GM12875 (cell line): Measurements from ENCODE around the gene MBNL2.

ENCODE experiments used
- H3K4me3 ChIP-seq: one replicate; pipeline ENCODE4 v1.5.1; 2011; ENCODE audit warnings: low read depth, low read length, control low read depth
- TF ChIP-seq, protein P1 (sequence below): IDR thresholded peaks from 2 replicates; pipeline ENCODE4 v1.5.1; 2011; ENCODE audit warnings: low read depth, mild to moderate bottlenecking, control low read depth, inconsistent platforms, low read length, moderate library complexity, borderline replicate concordance; ENCODE audit not compliant: insufficient read depth

Gene MBNL2

DNA sequence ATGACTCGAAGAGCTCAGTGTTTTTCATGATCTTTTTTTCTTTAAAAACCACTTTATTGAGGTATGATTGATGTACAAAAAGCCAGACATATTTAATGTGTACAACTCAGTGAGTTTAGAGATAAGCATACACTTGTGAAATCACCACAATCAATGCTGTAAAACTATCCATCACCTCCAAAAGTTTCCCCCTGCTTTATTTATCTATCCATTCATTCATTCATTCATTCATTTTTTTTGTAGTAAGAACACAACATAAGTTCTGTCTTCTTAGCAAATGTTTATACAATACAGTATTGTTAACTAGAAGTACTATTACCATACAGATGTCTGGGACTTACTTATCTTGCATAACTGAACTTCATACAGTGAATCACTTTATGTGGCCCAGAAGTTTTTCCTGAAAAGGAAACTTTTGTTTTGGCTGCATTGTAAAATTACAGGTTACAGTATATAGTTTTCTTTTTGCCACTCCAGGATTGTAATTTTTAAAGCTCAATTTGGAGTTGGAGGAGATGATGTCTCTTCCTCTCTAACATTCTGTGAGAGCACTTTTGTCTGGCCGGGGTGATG is 218.6 kb downstream of the MBNL2 start:
- TF ChIP-seq, protein P1, sequence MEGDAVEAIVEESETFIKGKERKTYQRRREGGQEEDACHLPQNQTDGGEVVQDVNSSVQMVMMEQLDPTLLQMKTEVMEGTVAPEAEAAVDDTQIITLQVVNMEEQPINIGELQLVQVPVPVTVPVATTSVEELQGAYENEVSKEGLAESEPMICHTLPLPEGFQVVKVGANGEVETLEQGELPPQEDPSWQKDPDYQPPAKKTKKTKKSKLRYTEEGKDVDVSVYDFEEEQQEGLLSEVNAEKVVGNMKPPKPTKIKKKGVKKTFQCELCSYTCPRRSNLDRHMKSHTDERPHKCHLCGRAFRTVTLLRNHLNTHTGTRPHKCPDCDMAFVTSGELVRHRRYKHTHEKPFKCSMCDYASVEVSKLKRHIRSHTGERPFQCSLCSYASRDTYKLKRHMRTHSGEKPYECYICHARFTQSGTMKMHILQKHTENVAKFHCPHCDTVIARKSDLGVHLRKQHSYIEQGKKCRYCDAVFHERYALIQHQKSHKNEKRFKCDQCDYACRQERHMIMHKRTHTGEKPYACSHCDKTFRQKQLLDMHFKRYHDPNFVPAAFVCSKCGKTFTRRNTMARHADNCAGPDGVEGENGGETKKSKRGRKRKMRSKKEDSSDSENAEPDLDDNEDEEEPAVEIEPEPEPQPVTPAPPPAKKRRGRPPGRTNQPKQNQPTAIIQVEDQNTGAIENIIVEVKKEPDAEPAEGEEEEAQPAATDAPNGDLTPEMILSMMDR: no peak
- H3K4me3 ChIP-seq: no peak overlapping the region

DNA sequence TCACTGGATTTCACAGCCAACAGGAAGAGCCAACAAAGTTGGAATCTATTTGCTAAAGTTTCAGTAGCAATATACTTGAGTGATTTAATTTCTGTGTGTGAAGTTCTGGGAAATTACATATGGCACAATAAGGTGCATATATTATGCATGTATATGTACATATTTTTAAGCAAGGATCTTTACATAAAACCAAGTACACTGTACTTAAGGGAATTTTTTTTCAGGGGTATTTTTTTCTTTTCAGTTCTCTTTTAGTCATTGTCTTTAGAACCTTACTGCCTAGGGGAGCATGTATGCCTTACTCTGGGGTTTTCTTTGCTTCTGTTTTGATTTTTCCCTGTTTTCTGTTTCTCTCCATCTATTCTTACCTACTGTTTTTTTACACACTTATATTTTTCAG is 219.2 kb downstream of the MBNL2 start:
- TF ChIP-seq, protein P1: no peak
- no peak overlapping the region for H3K4me3 ChIP-seq
